CD14-positive monocyte (primary cell): Measurements from ENCODE around the gene PDE6B. TPM values are rescaled to one million over a fixed set of nuclear protein-coding genes. Genes with fewer than 3 reads are reported as not detected.

Source experiments
- DNase-seq, 3 donors: peaks; one replicate each; pipeline ENCODE4 v3.0.0-alpha.2; 2011 to 2022
- H2AFZ ChIP-seq: 2 replicates; pipeline ENCODE4 v1.6.0; 2012; ENCODE audit warnings: mild to moderate bottlenecking, low read depth, low read length, inconsistent platforms; ENCODE audit not compliant: insufficient read depth, poor library complexity, severe bottlenecking
- H3K27ac ChIP-seq, 2 donors: 1 replicate in 1 of 2; 2 replicates in 1 of 2; pipeline ENCODE4 v1.5.1; 2012 to 2013; ENCODE audit warnings: low read length in 2 of 2, control low read depth in 1 of 2, inconsistent platforms in 1 of 2, low read depth in 1 of 2, mild to moderate bottlenecking in 1 of 2
- H3K27me3 ChIP-seq, 2 donors: one replicate each; pipeline versions ENCODE4 v1.6.0 to v1.6.1; 2011 to 2013; ENCODE audit warnings: low read length in 2 of 2; ENCODE audit not compliant: control insufficient read depth in 2 of 2, insufficient read depth in 2 of 2
- H3K36me3 ChIP-seq, 2 donors: replicated peaks in 1 of 2; 1 replicate in 1 of 2; 2 replicates in 1 of 2; pipeline versions ENCODE4 v1.5.1 to v1.6.1; 2012 to 2013; ENCODE audit warnings: low read length in 2 of 2, control low read depth in 1 of 2, inconsistent platforms in 1 of 2, mild to moderate bottlenecking in 1 of 2; ENCODE audit not compliant: insufficient read depth in 2 of 2, control insufficient read depth in 1 of 2
- H3K4me1 ChIP-seq, 2 donors: 1 replicate in 1 of 2; 2 replicates in 1 of 2; pipeline versions ENCODE4 v1.5.1 to v1.6.1; 2012 to 2013; ENCODE audit warnings: low read length in 2 of 2, control low read depth in 1 of 2, inconsistent platforms in 1 of 2, mild to moderate bottlenecking in 1 of 2, moderate library complexity in 1 of 2; ENCODE audit not compliant: insufficient read depth in 2 of 2, control insufficient read depth in 1 of 2
- H3K4me2 ChIP-seq: replicated peaks from 2 replicates; pipeline ENCODE3; 2012; ENCODE audit warnings: low read length, moderate library complexity, mild to moderate bottlenecking; ENCODE audit not compliant: poor library complexity, severe bottlenecking; ENCODE audit errors: extremely low read depth
- H3K4me3 ChIP-seq, 3 experiments: fragments of 200-600 bp in 1 of 3; sonication (generic) in 1 of 3; replicated peaks in 1 of 3; 1 replicate in 2 of 3; 2 replicates in 1 of 3; pipeline ENCODE4 v1.5.1; 2011 to 2013; ENCODE audit warnings: low read length in 3 of 3, mild to moderate bottlenecking in 3 of 3, control low read depth in 2 of 3, low read depth in 2 of 3, inconsistent platforms in 1 of 3, moderate library complexity in 1 of 3
- H3K79me2 ChIP-seq: 2 replicates; pipeline ENCODE4 v1.6.0; 2012; ENCODE audit warnings: mild to moderate bottlenecking, control low read depth, inconsistent platforms, low read length, moderate library complexity; ENCODE audit not compliant: insufficient read depth
- H3K9ac ChIP-seq: 2 replicates; pipeline ENCODE4 v1.6.0; 2017; ENCODE audit warnings: low read length, mild to moderate bottlenecking; ENCODE audit not compliant: insufficient read depth, poor library complexity, severe bottlenecking
- H3K9me3 ChIP-seq, 2 donors: replicated peaks in 1 of 2; 1 replicate in 1 of 2; 2 replicates in 1 of 2; pipeline versions ENCODE4 v1.5.1 to v1.6.1; 2012 to 2013; ENCODE audit warnings: low read length in 2 of 2, control low read depth in 1 of 2; ENCODE audit not compliant: control insufficient read depth in 1 of 2, insufficient read depth in 1 of 2
- H4K20me1 ChIP-seq: 2 replicates; pipeline ENCODE4 v1.6.0; 2012; ENCODE audit warnings: mild to moderate bottlenecking, low read length, control low read depth, moderate library complexity; ENCODE audit not compliant: insufficient read depth
- H3K27ac Mint-ChIP-seq, 7 donors: one replicate each; pipeline ENCODE4 v1.8.0; 2020; ENCODE audit warnings: mild to moderate bottlenecking in 7 of 7, mixed read lengths in 7 of 7, moderate library complexity in 6 of 7, inconsistent platforms in 2 of 7
- H3K27me3 Mint-ChIP-seq, 3 donors: one replicate each; pipeline ENCODE4 v1.8.0; 2021 to 2022; ENCODE audit warnings: low read depth in 3 of 3, mild to moderate bottlenecking in 3 of 3, mixed read lengths in 3 of 3, moderate library complexity in 3 of 3, inconsistent platforms in 1 of 3
- H3K36me3 Mint-ChIP-seq, 2 donors: one replicate each; pipeline ENCODE4 v1.8.0; 2020; ENCODE audit warnings: mixed read lengths in 2 of 2, inconsistent platforms in 1 of 2, mild to moderate bottlenecking in 1 of 2
- H3K4me1 Mint-ChIP-seq: one replicate; pipeline ENCODE4 v1.8.0; 2020; ENCODE audit warnings: mild to moderate bottlenecking, mixed read lengths
- H3K4me3 Mint-ChIP-seq, 2 donors: one replicate each; pipeline ENCODE4 v1.8.0; 2020; ENCODE audit warnings: mild to moderate bottlenecking in 2 of 2, mixed read lengths in 2 of 2, moderate library complexity in 1 of 2
- H3K9me3 Mint-ChIP-seq, 7 donors: one replicate each; pipeline ENCODE4 v1.8.0; 2020 to 2022; ENCODE audit warnings: mixed read lengths in 7 of 7, mild to moderate bottlenecking in 6 of 7, moderate library complexity in 6 of 7, inconsistent platforms in 2 of 7
- WGBS: methylation state at CpG from one replicate; pipeline ENCODE4 v1.1.5; 2013; ENCODE audit warnings: missing lambda C conversion rate; ENCODE audit not compliant: insufficient coverage; 5-methylcytosine and 5-hydroxymethylcytosine counted together
- intact Hi-C, 2 donors: fragments of 100-400 bp; cut with micrococcal nuclease; formaldehyde crosslinking; loops; one replicate each; pipeline versions ENCODE4 v1.15.0 to v1.15.1; 2023
- polyA plus RNA-seq, 3 donors: library from polyadenylated mRNA; depleted of rRNA in 1 of 3; unstranded in 2 of 3; stranded (reverse) in 1 of 3; fragments of 300-500 nt in 2 of 3; fragments of >200 nt in 1 of 3; fragmentation: Illumina TruSeq in 2 of 3; gene quantifications; 1 replicate in 2 of 3; 2 replicates in 1 of 3; pipeline ENCODE4 v1.2.3, GENCODE V29; 2012 to 2021
- TF ChIP-seq, protein P1 (sequence below): fragments of 200-600 bp; IDR thresholded peaks from one replicate; pipeline ENCODE4 v1.8.0; 2022; ENCODE audit warnings: antibody characterized with exemption, mild to moderate bottlenecking

The PDE6B gene
- polyA plus RNA-seq, 3 donors: 3.7 to 6.3 (median 4.6) TPM

DNA sequence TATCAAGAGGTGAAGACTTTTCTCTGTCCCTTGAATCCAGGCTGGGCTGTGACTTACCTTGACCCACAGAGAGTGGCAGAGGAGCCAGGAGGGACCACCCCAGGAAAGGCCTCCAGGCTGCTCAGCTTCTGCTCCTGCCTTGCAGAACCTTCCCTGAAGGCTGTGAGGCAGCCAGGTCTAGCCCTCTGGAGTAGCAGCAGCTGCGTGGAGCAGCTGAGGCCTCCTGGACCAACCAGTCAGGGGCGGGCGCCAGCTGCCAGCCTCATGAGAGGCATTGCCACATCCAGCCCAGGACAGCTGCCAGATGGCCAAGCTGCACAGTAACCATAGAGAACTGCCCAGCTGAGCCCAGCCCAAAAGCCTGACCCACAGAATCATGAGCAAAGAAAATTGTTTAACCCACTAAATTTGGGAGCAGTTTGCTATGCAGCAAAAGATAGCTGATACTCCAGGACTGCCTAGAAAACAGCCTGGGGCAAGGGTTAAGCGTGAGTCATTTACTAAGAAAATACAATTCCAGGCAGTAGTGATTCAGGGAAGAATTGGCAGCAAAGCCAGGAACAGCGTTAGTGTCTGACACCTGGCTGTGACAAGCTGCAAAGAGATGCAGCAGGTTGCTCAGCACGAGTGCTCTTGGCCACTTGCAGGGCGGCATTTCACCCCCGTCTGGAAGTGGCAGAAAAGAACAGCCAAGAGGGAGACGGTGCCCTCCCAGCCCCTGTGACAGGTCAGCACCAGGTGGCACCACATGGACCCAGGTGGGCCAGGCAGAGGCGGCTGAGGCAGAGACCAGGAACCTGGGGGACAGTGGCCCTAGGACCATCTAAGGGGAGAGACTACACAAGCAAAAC lies 14.7 kb upstream of the PDE6B start:
- no peak for DNase-seq
- H3K4me3 ChIP-seq: no peak overlapping the region
- H3K27ac ChIP-seq: no peak overlapping the region
- no peaks in the 10 kb centered on the region for H3K4me1 ChIP-seq
- no peaks in the 10 kb centered on the region for H3K9me3 ChIP-seq
- TF ChIP-seq, protein P1, sequence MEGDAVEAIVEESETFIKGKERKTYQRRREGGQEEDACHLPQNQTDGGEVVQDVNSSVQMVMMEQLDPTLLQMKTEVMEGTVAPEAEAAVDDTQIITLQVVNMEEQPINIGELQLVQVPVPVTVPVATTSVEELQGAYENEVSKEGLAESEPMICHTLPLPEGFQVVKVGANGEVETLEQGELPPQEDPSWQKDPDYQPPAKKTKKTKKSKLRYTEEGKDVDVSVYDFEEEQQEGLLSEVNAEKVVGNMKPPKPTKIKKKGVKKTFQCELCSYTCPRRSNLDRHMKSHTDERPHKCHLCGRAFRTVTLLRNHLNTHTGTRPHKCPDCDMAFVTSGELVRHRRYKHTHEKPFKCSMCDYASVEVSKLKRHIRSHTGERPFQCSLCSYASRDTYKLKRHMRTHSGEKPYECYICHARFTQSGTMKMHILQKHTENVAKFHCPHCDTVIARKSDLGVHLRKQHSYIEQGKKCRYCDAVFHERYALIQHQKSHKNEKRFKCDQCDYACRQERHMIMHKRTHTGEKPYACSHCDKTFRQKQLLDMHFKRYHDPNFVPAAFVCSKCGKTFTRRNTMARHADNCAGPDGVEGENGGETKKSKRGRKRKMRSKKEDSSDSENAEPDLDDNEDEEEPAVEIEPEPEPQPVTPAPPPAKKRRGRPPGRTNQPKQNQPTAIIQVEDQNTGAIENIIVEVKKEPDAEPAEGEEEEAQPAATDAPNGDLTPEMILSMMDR: no peak
- Mint-ChIP-seq H3K9me3 (peaks cover 0 to 10% (median 4%) of the 10 kb centered on the region in 7 donors), H3K27me3 (peaks cover 5 to 12% (median 6%) of the 10 kb centered on the region in 3 donors), H3K4me3 (no peak overlapping the region), H3K36me3 (no peaks in the 10 kb centered on the region), H3K4me1 (no peaks in the 10 kb centered on the region), H3K27ac (no peak overlapping the region)
- H3K36me3 ChIP-seq: no peaks in the 10 kb centered on the region
- no peak overlapping the region for H2AFZ ChIP-seq
- no peak overlapping the region for H3K4me2 ChIP-seq
- intact Hi-C loops: no loop called here
- 77% methylated on average over 10 of the region's 10 CpGs for WGBS
- H4K20me1 ChIP-seq: no peaks in the 10 kb centered on the region
- no peak overlapping the region for H3K9ac ChIP-seq
- H3K27me3 ChIP-seq: no peaks in the 10 kb centered on the region
- H3K79me2 ChIP-seq: no peaks in the 10 kb centered on the region

GRCh38 chr4:612052-612748 lies 13.2 kb upstream of the PDE6B start:
- WGBS: 85% methylated on average over 22 of the region's 22 CpGs
- no peak overlapping the region for H3K9ac ChIP-seq
- no peak overlapping the region for H3K27ac Mint-ChIP-seq

More at GRCh38 chr4:612052-612748, 13.2 kb upstream of the PDE6B start:
- Histone ChIP-seq H2AFZ (no peak overlapping the region), H3K9me3 (no peaks in the 10 kb centered on the region), H3K79me2 (no peaks in the 10 kb centered on the region), H3K27ac (no peak overlapping the region), H3K27me3 (no peaks in the 10 kb centered on the region), H4K20me1 (no peaks in the 10 kb centered on the region), H3K4me1 (no peaks in the 10 kb centered on the region), H3K4me3 (no peak overlapping the region), H3K36me3 (no peaks in the 10 kb centered on the region), H3K4me2 (no peak overlapping the region)
- no peak for DNase-seq
- Mint-ChIP-seq H3K4me3 (no peak overlapping the region), H3K36me3 (no peaks in the 10 kb centered on the region), H3K27me3 (peaks cover 6 to 15% (median 8%) of the 10 kb centered on the region in 3 donors), H3K4me1 (no peaks in the 10 kb centered on the region), H3K9me3 (peaks cover 0 to 10% (median 3%) of the 10 kb centered on the region in 7 donors)
- TF ChIP-seq, protein P1: no peak
- intact Hi-C loops: no loop called here
